HG03039 (cell line): ENCODE measurements around the gene EIF2B1.

Source experiments
- ATAC-seq: cut with Tn5 transposase; IDR thresholded peaks from one replicate; pipeline ENCODE4 v1.9.1; 2021; ENCODE audit warnings: mild to moderate bottlenecking, moderate library complexity; ENCODE audit not compliant: unreplicated experiment

Gene EIF2B1

DNA sequence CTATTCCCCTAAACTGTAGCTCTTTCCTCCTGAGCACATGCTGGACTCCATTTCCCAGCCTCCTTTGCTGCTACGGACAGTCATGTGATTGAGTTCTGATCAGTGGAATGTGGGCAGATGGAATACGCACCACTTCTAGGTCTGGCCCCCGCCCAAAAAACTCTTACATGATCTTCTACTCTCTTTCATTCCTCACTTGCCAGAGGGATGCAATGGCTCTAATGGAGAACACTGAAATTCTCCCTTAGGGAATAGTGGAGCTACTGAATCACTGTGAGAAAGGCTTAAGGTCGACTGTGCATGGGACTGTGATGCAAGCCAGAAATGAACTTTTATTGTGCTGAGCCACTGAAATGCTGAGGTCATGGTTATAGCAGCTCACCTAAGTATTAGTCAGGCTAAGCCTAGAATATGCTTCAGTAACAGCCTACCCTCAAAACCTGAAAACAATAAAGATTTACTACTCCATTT is 62.1 kb downstream of the EIF2B1 start:
- no peak for ATAC-seq
